ENCODE measurements around the gene LTBP1. TPM values are rescaled to one million over a fixed set of nuclear protein-coding genes. Genes with fewer than 3 reads are reported as not detected.

Gene LTBP1
- total RNA-seq, 1 experiment from 2014 or later: 12.5 TPM

- no peaks in the 10 kb centered on the region for H3K27me3 ChIP-seq (ENCODE audit: control insufficient read depth, insufficient read depth, low read length)
These were observed 146.7 kb downstream of the LTBP1 start for GRCh38 chr2:33093283-33093993.

GRCh38 chr2:33094303-33094702, 147.6 kb downstream of the LTBP1 start:
- POLR2A ChIA-PET: no interaction called here
- intact Hi-C loops (cut with micrococcal nuclease; ENCODE audit: unreplicated experiment): no loop called here

More at GRCh38 chr2:33093283-33093993, 146.7 kb downstream of the LTBP1 start:
- TF ChIP-seq POLR2AphosphoS5 (IDR thresholded peaks at IDR 0.05; ENCODE audit: low read depth, low read length): no peak
- no peak for TF ChIP-seq TCF7L2 (IDR thresholded peaks at IDR 0.05; ENCODE audit: low read depth, low read length)
- TF ChIP-seq SIN3A (IDR thresholded peaks at IDR 0.05; ENCODE audit: borderline replicate concordance, insufficient read depth, low read depth, low read length): no peak
- TF ChIP-seq REST (IDR thresholded peaks at IDR 0.05; ENCODE audit: insufficient read depth in 1 of 2, low read depth in 2 of 2, low read length in 1 of 2): no peak
- TF ChIP-seq CTCF (IDR thresholded peaks at IDR 0.05): no peak
- no peaks in the 10 kb centered on the region for H3K36me3 ChIP-seq (ENCODE audit: control insufficient read depth, insufficient read depth, low read length)
- BruUV-seq (replicated peaks): no TSS peak
- no peak overlapping the region for H3K27ac ChIP-seq (ENCODE audit: low read length)
- intact Hi-C loops (cut with micrococcal nuclease; ENCODE audit: unreplicated experiment) (no loop called here), in situ Hi-C loops (cut with HindIII; ENCODE audit: low pct_unique_long_range_greater_than_20kb, low sequenced_read_pairs) (no loop called here)
- ChIA-PET CTCF (no interaction called here), POLR2A (no interaction called here)
- DNase-seq (ENCODE audit: low read depth, low spot score) (no peak), ATAC-seq (no peak)
- no peaks in the 10 kb centered on the region for H3K9me3 ChIP-seq (ENCODE audit: control insufficient read depth, insufficient read depth, low read depth, low read length)
- H3K4me3 ChIP-seq (ENCODE audit: low read depth in 2 of 2, low read length in 2 of 2): no peak overlapping the region
- no peaks in the 10 kb centered on the region for H3K4me1 ChIP-seq (ENCODE audit: control insufficient read depth, insufficient read depth, low read length)

More at GRCh38 chr2:33094303-33094702, 147.6 kb downstream of the LTBP1 start:
- DNase-seq (ENCODE audit: low read depth, low spot score): no peak
- Histone ChIP-seq H3K27ac (ENCODE audit: low read length) (no peak overlapping the region), H3K4me3 (ENCODE audit: low read depth in 2 of 2, low read length in 2 of 2) (no peak overlapping the region), H3K9me3 (ENCODE audit: control insufficient read depth, insufficient read depth, low read depth, low read length) (no peaks in the 10 kb centered on the region), H3K27me3 (ENCODE audit: control insufficient read depth, insufficient read depth, low read length) (no peaks in the 10 kb centered on the region), H3K4me1 (ENCODE audit: control insufficient read depth, insufficient read depth, low read length) (no peaks in the 10 kb centered on the region), H3K36me3 (ENCODE audit: control insufficient read depth, insufficient read depth, low read length) (no peaks in the 10 kb centered on the region)
- TF ChIP-seq CTCF (IDR thresholded peaks at IDR 0.05) (no peak), POLR2AphosphoS5 (IDR thresholded peaks at IDR 0.05; ENCODE audit: low read depth, low read length) (no peak), SIN3A (IDR thresholded peaks at IDR 0.05; ENCODE audit: borderline replicate concordance, insufficient read depth, low read depth, low read length) (no peak), TCF7L2 (IDR thresholded peaks at IDR 0.05; ENCODE audit: low read depth, low read length) (no peak), REST (IDR thresholded peaks at IDR 0.05; ENCODE audit: insufficient read depth in 1 of 2, low read depth in 2 of 2, low read length in 1 of 2) (no peak)
- no TSS peak for BruUV-seq (replicated peaks)
- CTCF ChIA-PET: no interaction called here
- ATAC-seq: no peak
- in situ Hi-C loops (cut with HindIII; ENCODE audit: low pct_unique_long_range_greater_than_20kb, low sequenced_read_pairs): no loop called here

All from Panc1 (cell line).